Stimulated activated CD4-positive, alpha-beta T cell treated with anti-CD3 and anti-CD28 coated beads, Interleukin-1b, Interleukin-23, amount 100 ng/mL, for 4 hours (primary cell): ENCODE data around the gene NAT9.

ENCODE experiments used
- DNase-seq, 2 donors: peaks; one replicate each; pipeline ENCODE4 v3.0.0-alpha.2; 2020; ENCODE audit warnings: low read depth in 2 of 2

NAT9 gene

DNA sequence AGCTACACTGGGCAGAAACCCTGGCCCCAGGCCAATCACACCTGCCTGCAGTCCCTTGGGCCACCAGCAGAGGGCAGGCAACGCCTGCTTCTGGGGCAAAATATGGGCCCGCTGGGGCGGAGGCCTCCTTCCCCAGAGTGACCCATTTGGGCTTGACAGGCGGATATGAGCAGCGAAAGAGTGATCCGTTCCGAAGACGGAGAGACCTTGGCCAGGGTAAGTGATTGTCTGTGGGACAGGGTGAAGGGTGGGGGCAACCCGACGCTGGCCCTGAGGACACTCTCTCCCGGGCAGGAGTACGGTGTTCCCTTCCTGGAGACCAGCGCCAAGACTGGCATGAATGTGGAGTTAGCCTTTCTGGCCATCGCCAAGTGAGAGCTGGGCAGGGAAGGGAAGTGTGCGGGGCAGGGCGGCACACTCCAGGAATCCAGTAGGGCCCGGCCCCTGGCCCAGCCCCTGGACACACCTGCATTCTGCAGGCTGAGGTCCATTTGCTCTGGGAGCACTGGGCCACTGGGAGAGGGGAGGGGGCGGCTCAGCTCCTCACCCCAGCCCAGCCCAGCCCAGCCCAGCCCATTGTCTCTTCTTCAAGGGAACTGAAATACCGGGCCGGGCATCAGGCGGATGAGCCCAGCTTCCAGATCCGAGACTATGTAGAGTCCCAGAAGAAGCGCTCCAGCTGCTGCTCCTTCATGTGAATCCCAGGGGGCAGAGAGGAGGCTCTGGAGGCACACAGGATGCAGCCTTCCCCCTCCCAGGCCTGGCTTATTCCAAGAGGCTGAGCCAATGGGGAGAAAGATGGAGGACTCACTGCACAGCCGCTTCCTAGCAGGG lies 31.2 kb downstream of the NAT9 start:
- DNase-seq: peak; percentile 77 to 79

DNA sequence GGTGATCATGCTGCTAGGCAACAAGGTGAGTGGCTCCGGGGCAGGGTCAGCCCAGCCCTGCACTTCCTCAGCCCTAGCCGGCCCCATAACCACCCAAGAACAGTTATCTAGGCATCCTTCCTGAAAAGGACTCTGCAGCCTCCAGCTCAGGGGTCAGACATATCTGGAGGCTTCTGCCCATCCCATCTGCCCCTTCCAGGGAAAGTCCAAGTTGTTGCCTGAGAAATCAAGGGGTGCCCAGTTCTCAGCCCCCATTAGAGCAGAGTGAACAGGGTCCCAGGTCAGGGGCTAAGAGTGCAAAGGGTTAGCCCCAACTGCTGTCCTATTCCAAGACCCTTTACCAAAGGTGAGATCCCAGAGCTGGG lies 31.8 kb downstream of the NAT9 start:
- DNase-seq: no peak

DNA sequence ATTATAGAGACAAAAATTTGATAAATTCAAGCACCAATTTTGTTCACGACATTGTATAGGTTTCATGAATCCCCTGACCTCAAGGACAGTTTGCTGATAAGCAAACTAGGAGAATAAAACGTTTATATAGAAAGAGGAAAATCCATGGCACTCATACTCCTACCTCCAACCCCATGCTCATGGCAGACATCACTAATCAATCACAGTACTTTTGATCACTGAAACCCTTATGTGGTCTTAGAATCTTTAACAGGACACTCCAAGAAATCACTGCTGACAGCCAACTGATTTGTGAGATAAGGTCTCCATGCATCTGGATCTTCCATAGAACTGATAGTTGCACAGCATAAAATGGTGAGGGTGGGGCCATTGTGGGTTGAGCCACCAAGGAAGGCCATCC lies 32.4 kb downstream of the NAT9 start:
- no peak for DNase-seq

DNA sequence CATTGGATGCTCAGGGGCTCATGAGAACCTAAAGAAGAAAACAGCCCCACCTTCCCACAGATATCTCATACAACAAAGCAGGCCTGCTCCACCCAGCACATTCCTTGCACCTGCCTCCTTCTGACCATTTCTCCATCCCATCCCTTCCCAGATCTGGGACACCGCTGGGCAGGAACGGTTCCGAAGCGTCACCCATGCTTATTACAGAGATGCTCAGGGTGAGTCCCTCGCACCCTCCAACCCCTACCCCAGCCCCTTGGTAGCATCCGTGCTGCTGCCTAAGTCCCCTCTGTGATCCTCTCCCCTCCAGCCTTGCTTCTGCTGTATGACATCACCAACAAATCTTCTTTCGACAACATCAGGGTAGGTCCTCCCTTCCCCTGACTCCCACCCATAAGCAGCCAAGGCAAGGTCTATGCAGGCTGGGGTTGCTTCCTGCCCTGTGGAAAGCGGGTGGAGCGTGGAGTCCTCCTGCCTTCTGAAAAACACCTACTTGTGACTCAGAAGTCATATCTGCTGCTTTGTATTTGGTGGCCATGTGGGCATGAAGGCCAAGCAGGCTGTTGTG lies 33.1 kb downstream of the NAT9 start:
- no peak for DNase-seq

DNA sequence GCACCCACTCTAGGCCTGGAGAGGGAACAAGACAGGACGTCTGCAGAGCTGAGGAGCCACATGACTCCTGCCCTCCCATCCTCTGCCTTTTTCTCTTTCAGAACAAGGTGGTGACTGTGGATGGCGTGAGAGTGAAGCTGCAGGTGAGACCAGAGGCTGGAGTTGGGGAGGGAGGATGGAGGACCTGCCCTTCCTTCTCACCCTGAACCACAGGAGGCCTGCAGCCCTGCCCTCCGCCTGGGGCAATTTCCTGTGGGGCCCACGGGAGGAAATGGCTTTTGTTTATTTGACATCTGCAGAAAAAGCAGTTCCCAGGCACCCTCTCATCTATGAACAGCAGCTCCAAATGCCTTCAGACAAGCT lies 34.0 kb downstream of the NAT9 start:
- no peak for DNase-seq

DNA sequence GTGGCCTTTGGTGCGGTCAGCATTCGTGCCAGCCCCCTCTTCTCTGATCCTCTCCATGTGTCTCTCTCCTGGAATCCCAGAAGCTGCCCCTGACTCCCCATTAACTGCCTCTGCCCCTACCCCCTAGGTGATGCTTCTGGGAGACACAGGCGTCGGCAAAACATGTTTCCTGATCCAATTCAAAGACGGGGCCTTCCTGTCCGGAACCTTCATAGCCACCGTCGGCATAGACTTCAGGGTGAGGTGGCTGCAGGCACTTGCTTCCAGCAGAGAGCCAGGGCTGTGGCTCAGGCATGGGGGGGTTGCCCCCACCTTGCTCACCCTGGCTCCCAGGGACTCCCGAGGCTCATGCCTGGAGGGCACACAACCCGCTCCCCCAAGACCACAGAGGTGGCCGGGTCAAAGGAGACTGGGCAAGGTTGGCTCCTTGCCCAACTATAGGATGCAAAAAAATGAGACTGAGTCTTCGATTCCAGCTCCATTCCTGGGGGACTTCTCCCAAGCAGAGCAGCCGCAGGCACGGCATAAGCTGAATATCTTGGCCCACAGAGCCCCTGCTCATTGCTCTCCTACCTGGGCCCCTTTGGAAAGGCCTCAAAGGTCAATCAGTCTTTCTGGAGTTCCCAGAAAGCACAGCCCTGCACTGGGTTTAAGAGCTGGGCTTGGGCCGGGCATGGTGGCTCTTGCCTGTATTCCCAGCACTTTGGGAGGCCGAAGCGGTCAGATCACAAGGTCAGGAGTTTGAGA lies 35.3 kb downstream of the NAT9 start:
- DNase-seq: no peak

DNA sequence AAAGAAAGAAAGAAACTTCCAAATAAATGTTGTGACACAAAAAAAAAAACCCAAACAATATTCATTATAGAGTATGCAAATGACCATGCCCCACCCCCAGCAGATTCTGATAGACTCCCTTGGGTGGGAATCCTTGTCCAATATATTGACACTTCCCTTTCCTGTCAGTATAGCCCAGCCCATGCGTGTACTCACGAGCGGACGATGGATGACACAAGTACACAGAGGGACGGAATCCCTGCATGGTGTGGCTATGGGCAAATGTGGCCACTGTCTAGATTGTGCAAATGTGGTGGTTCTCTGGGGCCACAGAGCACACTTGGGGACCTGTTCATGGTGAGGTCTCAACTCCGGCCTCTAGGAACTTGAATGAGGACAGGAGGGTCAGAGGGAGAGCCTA lies 36.0 kb downstream of the NAT9 start:
- no peak for DNase-seq

DNA sequence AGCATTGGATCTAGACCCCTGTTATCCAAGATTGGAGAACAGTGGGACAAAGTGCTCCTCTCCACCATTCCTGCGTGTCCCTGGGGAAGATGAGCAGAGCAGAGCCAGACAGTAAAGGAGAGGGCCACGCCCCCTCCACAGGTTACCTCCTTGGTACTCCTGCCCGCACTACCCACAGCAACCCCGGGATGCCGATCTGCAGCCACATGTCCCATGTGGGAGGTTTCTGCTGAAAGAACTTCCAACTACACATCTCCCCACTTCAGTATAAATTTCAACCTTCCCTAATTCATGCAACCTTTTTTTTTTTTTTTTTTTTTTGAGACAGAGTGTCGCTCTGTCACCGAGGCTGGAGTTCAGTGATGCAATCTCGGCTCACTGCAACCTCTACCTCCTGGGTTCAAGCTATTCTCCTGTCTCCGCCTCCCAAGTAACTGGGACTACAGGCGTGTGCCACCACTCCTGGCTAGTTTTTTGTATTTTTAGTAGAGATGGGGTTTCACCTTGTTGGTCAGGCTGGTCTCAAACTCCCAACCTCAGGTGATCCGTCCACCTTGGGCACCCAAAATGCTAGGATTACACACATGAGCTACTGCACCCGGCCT lies 36.8 kb downstream of the NAT9 start:
- DNase-seq: no peak

DNA sequence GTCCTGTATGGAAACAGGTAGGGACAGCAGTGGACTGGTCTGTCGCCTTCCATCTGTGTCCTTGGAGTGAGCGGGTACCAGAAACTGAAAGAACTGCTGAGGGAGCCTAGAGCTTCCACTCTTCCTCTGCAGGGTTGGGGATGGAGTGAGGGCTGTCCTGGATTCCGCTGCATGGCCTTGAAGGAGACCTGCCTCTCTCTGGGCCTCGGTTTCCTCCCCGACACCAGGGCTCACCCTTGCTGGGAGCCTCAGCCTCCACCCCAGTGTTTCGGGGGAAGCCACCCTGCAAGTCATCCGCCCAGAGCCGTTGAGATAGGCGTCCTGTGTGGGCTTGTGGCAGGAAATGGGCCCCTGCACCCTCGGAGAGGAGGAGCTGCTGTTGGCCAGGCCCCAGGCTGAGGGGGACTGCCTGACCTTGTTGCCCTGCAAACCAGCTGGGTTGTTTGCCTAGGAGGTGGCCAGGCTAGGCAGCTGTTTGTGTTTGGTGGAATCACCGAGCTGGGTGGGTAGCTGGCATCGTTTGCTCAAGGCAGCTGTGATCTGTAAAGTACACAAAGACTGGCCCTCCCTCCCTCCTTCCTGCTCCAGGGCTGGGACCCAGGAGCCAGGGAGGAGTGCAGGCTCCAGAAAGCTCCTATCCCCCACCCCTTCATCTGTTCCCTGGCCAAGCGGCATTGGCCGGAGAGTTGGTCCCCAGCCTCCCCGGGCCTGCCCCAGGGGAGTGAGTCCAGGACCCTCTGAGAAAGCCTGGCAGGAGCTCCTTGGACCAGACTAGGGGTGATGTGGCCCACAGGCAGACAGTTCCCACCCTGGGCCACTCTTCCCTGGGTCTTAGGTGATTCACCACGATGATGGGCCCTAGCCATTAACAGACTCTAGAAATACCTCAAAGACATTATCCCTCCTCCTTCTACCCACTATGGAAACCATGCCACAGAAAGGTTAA lies 37.8 kb downstream of the NAT9 start:
- peak in 1 of 2 donors; percentile 51 for DNase-seq

DNA sequence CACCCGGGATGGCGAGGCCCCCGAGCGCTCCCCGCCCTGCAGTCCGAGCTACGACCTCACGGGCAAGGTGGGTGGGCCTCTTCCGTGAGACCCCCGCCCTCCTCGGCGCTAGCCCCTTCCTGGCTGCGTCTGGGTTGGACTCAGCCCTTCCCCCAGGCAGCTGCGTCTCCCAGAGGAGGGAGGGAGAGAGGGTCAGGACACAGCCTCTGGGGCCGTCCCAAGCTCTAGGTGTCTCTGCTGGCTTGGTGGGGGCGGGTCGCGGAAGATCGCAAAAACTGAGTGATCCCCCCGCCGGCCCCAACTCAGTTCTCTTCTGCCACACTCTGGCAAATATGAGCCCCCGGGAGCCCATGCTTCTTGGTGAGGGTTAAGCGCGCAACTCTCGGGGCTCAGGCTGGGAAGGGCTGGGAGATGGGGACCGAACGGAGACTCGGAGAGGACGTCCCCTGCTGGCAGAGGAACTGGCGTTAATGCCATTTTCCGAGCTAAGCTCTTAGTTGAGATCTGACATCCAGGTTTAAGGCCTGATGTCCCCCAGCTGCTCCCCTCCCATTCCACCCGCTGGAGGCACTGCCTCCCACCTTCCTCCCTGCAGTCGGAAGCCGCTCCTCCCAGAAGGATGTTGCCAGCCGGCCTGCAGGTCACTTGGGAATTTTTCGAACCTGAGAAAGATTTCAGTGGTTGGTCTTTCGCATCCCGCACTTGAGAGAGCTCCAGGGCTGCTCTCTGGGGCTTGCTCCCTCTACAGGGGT lies 38.7 kb downstream of the NAT9 start:
- DNase-seq: no peak

DNA sequence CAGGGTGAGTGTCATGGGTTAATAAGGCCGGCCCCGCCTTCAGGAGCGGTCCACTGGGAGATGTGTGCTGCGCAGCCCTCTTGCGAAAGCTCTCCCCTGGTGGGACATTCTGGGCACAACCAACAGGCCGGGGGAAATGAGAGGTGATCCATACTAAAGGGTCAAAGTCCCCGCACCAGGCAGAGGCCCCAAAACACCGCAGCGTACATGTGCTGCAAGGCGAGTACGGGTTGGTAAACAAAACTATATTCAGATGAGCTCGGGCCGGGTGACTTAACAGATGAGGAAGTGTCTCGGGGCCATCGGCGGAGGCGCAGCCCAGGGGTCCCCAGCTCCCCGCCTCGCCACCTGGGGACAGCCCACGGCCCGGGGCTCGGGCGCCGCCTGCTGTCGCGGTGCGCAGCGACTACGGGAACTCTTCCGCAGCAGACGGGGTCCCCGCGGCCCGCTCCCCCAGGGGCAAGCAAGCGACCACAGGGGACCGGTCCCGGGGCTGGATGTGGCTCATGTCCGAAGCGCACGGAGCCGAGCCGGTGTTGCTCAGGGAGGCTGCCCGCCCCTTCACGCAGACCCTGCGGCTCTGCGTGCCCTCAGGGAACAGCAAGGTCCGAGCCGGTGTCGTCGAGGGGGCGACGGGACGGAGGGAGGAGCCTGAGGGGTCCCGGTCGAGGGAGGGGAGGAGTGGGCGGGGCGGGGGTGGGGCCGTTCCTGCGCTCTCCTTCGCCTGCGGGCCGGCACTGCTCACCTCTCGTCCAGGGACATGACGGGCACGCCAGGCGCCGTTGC lies 39.4 kb downstream of the NAT9 start, which contains the start of gene RAB37:
Gene RAB37, plus strand, starts transcription at position 744 of the 786 bp plus-strand sequence. Its CDS starts 17 bp downstream, at position 761.
- peak in 1 of 2 donors; percentile 29 for DNase-seq

DNA sequence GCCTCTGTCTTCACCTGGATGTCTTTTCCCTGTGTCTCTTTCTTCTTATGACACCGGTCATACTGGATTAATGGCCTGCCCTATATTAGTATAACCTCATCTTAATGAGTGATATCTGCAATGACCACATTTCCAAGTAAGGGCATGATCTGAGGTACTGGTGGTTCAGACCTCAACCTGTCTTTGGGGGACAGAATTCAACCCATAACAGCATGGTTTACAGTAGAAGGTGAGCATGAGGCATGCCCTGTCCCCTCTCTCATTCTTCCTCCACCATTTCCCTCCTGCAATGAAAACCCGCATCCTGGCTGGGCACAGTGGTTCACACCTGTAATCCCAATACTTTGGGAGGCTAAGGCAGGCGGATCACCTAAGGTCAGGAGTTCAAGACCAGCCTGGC lies 41.9 kb downstream of the NAT9 start:
- no peak for DNase-seq

DNA sequence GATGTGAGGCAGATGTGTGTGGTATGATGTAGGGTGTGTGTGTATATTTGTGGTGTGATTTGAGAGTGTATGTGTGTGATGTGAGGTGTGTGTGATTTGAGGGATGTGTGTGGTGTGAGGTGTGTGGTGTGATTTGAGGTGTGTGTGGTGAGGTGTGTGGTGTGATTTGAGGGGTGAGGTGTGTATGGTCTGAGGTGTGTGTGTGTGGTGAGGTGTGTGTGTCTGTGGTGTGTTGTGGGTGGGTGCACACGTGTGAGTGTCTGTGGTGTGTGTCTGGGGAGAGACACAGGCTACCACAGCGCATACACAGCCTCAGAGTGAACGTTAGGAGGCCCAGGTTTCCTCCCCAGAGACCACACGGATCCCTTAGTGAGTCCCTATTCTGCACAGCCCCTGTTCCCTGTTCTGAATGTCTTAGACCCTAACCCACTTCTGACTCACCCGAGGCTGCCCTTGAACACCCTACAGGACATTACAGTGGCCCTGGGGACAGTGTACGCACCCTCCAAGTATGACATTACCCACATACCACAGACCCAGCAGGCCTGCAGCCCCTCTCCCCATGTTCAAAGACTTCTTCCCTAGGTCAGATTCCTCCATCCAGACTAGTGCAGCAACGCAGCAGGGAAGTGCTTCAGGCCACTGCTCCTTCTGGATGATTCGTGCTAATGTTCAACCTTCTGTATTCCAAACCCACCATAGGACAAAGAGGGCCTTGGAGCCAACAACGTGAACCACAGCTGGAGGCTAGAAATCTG lies 42.6 kb downstream of the NAT9 start:
- no peak for DNase-seq

DNA sequence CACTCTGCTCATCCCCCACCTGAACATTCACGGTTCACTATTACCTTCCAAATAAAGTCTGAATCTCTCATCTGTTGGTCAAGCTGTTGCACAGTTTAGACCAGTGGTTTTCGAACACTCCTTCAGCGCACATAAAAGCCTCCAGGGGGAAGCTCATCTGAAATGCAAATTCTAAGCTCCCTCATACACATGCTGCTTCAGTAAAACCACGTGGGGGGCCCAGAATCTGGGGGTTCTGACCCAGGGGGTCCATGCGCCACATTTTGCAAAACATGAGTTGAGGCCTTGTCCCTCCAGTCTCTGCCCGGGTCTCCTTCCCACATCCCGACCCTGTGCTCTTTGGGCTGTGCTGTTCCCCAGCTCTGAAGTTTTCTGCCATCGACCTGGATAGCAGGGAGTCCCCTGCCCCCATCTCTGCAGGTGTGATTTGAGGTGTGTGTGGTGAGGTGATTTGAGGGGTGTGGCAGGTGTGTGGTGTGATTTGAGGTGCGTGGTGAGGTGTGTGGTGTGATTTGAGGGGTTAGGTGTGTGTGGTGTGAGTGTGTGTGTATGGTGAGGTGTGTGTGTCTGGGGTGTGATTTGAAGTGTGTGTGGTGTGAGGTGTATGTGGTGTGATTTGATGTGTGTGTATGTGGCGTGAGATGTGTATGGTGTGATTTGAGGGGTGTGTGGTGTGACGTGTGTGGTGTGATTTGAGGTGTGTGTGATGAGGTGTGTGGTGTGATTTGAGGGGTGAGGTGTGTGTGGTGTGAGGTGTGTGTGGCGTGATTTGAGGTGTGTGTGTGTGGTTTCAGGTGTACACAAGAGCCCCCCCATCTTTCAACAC lies 43.9 kb downstream of the NAT9 start:
- no peak for DNase-seq

DNA sequence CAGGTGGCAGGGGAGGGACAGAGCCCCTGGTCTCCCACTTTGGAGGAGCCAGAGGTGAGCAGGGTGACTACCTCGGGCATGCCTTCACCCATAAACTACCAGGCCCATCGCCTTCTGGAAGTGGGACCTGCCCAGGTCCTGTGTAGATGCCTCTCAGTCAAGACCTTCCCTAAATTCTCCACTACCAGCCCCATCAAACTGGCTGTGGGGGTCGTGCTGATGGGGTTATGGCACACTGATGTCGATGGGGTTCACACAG lies 44.9 kb downstream of the NAT9 start:
- DNase-seq: no peak

DNA sequence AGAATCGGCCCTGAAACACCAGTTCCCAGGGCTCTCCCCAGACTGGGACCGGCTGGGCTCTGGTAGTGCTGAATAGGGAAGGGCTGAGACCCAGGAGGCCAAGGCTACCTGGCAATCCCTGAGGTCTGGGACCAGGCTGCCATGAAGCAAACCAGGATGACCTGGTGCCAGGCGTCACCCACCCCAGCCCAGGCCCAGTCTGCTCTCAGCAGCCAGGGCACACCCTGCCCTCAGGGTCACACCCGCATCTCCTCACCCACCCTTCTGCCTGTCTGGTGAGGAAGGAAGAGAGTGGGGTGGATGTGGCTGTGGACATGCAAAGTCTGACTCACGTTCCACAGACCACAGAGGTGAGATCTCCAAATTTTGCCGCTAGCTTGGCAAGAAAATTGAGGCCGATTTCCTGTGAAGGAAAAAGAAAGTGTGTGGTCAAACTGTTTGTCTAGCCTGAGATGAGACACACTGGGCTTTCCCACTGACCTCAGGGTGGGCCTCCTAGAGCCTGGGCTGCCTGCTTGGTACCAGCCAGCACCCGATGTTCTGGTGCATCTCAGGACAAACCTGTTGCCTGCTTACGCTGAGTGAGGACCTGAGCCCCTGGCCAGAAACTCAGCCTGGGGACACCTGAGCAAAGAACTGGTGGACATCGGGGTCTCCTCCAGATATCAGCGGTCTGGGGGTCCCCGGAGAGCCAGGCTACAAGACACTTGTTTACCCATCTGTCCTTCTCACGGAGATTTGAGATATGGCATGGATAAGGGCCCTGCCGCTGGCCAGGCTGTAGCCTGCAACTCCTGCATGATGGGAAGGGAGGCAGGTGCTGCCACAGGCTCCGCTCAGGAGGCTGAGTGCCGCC lies 45.4 kb downstream of the NAT9 start:
- no peak for DNase-seq

DNA sequence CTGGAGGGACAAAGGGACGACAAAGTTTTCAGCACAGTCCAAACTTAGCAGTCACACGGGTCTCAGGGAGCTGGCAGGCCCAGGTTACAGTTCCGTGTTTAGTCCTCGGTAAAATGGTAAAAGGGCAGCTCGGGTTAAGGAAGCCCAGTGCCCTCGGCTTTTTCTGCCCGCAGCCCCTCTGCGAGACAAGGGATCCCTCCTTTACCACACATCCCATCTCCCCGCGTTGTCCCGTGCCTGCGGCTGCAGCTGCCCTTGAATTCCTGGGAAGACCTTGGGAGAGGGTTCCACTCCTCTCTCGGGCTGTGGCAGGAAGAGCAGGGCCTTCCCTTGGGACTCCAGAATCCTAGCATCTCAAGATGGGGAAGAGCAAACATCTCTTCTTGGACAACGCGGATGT lies 46.3 kb downstream of the NAT9 start:
- DNase-seq: no peak

DNA sequence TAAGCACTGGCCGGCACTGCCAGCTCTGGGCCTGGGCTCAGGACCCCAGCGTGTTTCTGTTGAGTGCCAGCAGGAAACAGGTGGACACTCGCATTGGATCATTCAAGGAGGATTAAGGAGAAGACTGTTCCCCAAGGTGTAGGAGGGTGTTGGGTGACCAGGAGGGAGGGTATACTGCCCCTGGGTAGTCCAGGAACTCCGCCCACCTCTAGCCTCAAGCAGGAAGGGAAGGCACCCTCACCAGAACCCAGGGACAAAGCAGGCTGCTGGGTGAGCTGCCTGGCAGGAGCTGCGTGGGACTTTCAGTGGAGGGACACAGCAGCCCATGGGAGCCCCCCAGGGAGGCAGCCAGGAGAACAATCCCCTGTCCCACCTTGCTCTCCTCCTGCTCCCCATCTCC lies 46.8 kb downstream of the NAT9 start:
- DNase-seq: no peak
